GOT3 (cell line): Measurements from ENCODE around the gene NOS1.

ENCODE experiments used
- DNase-seq: peaks from one replicate; lab custom pipeline; 2025; ENCODE audit warnings: mixed read lengths; lab: John Stamatoyannopoulos, UW

Gene NOS1

GRCh38 chr12:117330441-117331113 is 30.8 kb downstream of the NOS1 start:
- no peak for DNase-seq

DNA sequence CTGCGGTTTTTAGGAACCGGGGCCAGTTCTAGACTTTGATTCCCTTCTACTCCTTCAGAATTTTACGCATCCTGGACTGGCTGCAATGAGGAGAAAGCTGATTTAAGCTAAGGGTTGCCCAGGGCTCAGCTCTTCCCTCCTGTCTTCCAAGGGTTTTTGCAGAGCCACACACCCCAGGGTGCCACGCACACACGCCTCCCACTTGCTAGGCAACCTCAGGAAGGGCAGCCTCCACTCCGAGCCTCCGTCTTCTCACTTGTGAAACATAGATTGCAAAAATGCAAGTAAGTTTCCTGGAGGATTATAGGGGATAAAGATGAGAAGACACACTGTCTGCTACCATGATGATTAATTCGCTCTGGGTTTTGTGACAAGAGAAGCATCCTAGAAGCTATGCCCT is 31.7 kb downstream of the NOS1 start:
- no peak for DNase-seq

DNA sequence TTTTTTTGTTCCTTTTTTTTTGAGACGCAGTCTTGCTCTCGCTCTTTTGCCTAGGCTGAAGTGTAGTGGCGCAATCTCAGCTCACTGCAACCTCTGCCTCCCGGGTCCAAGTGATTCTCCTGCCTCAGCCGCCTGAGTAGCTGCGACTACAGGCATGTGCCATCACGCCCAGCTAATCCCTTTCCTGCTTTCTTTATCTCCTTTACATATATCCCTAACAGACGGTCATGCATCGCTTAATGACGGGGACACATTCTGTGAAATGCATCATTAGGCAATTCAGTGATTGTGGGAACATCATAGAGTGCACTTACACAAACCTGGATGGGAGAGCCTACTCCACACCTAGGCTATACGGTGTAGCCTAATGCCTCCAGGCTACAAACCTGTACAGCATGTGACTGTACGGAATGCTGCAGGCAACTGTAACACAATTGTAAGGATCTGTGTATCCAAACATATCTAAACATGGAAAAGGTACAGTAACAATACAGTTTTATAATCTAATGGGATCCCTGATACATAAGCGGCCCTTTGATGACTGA is 32.8 kb downstream of the NOS1 start:
- DNase-seq, result no peak

DNA sequence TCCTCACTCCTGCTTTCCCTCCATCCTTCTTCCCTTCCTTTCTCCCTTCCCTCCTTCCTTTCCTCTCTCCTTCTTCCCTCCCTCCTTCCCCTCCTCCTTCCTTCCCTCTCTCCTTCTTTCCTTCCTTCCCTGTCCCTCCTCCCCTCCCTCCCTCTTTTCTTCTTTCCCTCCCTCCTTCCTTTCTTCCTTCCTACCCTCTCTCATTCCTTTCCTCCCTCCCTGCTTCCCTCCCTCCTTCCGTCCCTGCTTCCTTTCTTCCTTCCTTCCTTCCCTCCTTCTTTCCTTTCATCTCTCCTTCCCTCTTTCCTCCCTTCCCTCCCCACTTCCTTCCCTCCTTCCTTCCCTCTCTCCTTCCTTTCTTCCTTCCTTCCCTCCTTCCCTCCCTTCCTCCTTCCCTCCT is 39.0 kb downstream of the NOS1 start:
- no peak for DNase-seq

GRCh38 chr12:117321572-117321971 is 39.9 kb downstream of the NOS1 start:
- DNase-seq, result no peak

- no peak for DNase-seq
These were observed 42.8 kb downstream of the NOS1 start for GRCh38 chr12:117318591-117318990.

- DNase-seq, result no peak
These were observed 45.1 kb downstream of the NOS1 start for GRCh38 chr12:117316336-117316735.

DNA sequence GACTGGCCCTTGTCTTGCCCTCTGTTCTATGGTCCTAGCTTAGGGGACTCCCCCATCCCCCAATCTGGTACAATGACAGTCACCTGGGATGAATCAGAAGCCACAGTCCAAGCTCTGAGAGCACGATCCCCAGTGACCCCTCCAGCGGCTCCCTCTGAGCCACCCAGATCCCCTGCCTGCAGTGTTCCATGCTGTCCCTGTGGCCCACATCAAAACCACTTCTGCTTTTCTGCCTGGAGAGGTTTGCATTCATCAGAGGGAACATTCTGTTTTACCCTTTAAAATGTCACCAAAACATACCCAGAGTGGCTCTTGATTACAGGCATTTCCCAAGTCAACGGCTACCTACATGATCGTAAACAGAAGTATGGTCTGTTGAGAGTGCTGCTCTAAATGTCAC is 47.5 kb downstream of the NOS1 start:
- no peak for DNase-seq

DNA sequence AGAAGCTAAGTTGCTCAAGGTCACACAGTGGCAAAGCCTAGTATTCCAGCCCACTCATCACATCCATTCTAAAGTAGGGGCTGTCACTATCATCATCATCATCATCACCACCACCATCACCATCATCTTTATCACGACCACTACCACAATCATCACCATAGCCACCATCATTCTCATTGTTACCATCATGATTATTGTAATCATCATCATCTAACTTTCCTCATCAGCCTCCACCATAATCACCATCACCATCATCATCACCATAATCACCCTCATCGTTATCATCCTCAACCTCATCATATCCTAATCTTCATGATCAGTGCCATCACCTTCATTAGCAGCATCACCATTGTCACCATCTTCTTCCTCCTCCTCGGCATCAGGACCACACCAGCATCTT is 48.7 kb downstream of the NOS1 start:
- no peak for DNase-seq

DNA sequence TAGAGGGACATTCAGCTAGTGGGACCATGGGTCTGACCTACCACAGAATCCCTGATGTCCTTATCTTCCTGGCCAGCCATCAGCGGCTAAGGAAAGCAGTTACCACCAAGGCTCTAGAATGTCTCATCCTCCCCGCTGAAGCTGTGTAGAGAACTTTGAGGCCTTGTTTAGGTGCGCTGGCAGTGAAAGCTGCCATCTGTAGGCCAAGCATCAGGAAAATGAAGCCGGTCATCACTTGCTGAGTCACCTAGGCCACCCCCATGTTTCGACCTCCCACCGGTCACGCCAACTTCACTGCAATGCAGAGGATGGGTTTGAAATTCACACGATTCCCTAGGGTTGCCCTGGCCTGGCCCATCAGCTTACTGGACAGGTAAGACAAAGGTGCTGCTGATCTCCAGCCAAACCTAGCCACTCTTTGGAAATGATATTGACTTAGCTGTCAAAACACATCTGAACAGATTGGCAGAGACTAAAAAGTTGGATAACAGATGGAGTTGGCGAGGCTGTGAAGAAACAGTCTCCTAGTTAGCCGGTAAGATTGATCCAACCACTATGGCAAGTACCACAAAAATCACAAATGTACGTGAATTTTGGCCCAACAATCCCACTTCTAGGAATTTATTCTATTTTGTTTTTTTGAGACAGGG is 52.0 kb downstream of the NOS1 start:
- DNase-seq, result no peak

DNA sequence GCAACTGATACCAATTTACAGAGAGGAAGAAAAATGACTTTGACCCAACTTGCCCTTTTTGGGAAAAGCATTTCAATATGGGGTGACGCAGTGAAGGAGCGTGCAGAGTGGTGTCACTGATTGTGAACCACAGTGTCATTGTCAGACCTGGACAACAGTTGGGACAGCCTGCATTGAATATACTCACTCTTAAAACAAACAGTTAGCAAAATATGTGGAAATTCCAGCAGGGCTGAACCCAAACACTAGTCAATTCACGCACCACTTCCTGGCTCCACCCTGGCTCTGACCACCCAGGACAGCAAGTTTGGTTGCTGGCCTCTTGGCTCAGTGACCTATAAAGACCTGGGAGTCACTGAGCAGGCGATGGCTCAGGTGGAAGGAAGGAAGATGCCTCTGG is 61.3 kb downstream of the NOS1 start:
- no peak for DNase-seq

DNA sequence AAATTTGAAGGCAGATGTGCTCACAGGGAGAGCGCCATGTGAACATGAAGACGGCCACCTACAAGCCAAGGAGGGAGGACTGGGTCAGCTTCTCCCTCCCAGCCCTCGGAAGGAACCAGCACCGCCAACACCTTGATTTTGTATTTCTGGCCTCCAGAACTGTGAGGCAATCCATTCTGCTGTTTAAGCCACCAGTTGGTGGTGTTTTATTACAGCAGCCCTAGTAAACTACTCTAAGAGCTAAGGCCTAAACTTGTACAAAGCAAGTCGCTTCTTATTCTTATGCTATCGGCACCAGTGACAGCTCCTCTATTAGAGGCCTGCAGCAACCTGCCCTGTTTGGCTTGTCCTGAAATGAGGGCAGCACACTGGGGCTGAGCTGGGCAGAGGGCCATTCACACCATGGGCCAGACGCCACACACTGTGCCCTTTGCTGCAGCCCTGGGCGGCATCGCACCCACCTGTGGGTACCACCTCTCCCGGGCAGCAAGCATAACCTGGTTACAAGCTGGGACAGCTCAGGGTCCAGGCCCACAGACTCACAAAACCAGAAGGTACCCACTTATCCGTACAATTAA is 62.7 kb downstream of the NOS1 start:
- no peak for DNase-seq

DNA sequence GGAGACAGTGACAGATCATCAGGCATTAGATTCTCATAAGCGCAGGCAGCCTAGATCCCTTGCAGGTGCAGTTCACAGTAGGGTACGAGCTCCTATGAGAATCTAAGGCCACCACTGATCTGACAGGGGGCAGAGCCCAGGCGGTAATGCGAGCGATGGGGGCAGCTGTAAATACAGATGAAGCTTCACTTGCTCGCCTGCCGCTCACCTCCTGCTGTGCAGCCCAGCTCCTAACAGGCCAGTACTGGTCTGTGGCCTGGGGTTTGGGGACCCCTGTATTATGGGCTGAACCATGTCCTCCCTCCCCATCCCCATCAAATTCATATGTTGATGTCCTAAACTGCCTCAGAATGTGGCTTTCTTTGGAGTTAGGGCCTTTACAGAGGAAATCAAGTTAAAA is 63.2 kb downstream of the NOS1 start:
- no peak for DNase-seq

DNA sequence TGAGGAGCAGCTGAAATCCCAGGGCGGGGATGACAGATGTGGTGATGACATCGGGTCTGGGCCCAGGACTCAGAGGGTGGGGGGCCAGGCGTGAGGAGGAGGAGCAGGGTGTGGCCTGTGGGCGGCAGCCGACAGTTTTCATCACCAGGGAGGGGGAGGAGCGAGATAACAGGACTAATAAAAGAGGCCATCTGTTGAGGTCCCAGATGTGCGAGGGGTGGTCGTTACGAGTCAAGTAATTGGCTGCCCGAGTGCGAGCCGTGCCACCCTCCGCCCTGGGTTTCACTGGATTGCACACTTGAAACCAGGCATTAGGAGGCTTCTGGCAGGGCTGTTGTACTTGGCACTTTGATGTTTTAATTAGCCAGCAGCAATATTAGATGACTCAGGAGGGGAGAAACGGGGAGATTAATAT is 67.2 kb downstream of the NOS1 start:
- DNase-seq, result no peak

DNA sequence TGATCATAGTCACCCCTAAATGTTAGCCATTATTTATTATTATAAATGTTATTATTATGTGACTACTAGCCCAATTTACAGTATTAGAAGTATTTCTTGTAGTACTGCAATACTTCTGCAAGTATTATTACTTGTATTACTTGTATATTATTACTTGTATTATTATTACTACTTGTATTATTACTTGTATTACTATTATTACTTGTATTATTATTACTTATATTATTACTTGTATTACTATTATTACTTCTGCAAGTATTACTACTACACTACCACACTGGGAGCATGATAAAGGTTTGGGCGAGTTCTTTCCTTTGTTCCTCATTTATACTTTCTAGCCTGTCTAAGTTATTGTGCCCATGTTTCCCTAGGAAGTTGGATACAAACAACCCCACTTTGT is 67.9 kb downstream of the NOS1 start:
- no peak for DNase-seq

GRCh38 chr12:117292688-117293087 is 68.7 kb downstream of the NOS1 start:
- no peak for DNase-seq

GRCh38 chr12:117284140-117284539 is 77.3 kb downstream of the NOS1 start:
- DNase-seq, result no peak

- no peak for DNase-seq
These were observed 78.9 kb downstream of the NOS1 start for GRCh38 chr12:117282490-117282889.

- DNase-seq, result no peak
These were observed 81.3 kb downstream of the NOS1 start for GRCh38 chr12:117280019-117280680.

GRCh38 chr12:117279606-117280005 is 81.8 kb downstream of the NOS1 start:
- no peak for DNase-seq

DNA sequence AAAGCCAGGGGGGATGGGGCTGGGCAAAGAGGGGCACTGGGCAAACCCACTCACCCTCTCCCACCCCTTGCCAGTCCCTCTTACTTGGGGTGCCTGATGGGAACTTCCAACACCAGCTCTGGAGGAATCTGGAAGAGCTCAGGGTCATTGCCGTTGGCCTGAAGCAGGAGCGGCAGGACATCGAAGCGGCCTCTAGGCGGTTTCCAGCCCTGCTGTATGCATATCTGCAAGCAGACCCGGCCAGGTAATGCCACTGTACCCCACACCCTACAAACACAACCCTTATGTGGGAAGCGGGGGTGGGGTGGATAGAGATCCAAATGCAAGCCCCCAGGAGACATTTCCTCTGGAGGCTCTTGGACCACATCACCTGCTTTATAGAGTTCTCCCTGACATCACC is 83.6 kb downstream of the NOS1 start:
- no peak for DNase-seq

GRCh38 chr12:117273091-117273490 is 88.3 kb downstream of the NOS1 start:
- DNase-seq, result no peak

- DNase-seq, result no peak
These were observed 88.7 kb downstream of the NOS1 start for GRCh38 chr12:117272690-117273089.
